AG04450 (cell line): Measurements from ENCODE around the gene KRT76. TPM values are rescaled to one million over a fixed set of nuclear protein-coding genes. Genes with fewer than 3 reads are reported as not detected.
"Not testable (repeated sequence)": the region's sequence is repeated elsewhere in the genome, so short reads cannot be mapped to it uniquely, and the experiment has no call there.

Experiments
- CTCF ChIA-PET: fragments of 300-600, 350-600 bp; formaldehyde crosslinking; extraction: SDS; loops from one replicate; lab custom pipeline; 2022; ENCODE audit warnings: antibody characterized with exemption, inconsistent platforms; lab: Charles Lee
- POLR2A ChIA-PET: fragments of 350-600 bp; formaldehyde crosslinking; extraction: SDS; loops from one replicate; lab custom pipeline; 2021; ENCODE audit warnings: antibody characterized with exemption, inconsistent platforms; lab: Yijun Ruan, JAX
- DNase-seq: peaks from one replicate; pipeline ENCODE4 v3.0.0-alpha.2; 2011; ENCODE audit warnings: low read depth, low spot score
- H3K27ac ChIP-seq: one replicate; pipeline ENCODE4 v1.5.1; 2012; ENCODE audit warnings: low read depth, low read length, control low read depth
- H3K27me3 ChIP-seq: one replicate; pipeline ENCODE4 v1.6.0; 2012; ENCODE audit warnings: low read length; ENCODE audit not compliant: control insufficient read depth, insufficient read depth
- H3K4me3 ChIP-seq: 2 replicates; pipeline ENCODE4 v1.5.1; 2011; ENCODE audit warnings: mild to moderate bottlenecking, low read depth, low read length, control low read depth
- H3K9me3 ChIP-seq: 2 replicates; pipeline ENCODE4 v1.5.1; 2012; ENCODE audit warnings: low read length; ENCODE audit not compliant: control insufficient read depth, insufficient read depth
- CTCF ChIP-seq: IDR thresholded peaks from 2 replicates; pipeline ENCODE4 v1.5.1; 2011; ENCODE audit warnings: low read depth, low read length, control low read depth, inconsistent platforms
- polyA plus RNA-seq: library from polyadenylated mRNA; depleted of rRNA; stranded (reverse); fragments of >200 nt; gene quantifications from 2 replicates; pipeline ENCODE4 v1.2.3, GENCODE V29; 2011

Gene KRT76
- polyA plus RNA-seq, 1 experiment: not detected

GRCh38 chr12:52752516-52752915, 24.6 kb downstream of the KRT76 start:
- CTCF ChIA-PET: no interaction called here

GRCh38 chr12:52751795-52752194, 25.4 kb downstream of the KRT76 start:
- ChIA-PET CTCF (no interaction called here), POLR2A (no interaction called here)
- Histone ChIP-seq H3K4me3 (no peak overlapping the region), H3K27ac (no peak overlapping the region), H3K9me3 (no peaks in the 10 kb centered on the region), H3K27me3 (peaks cover 5% of the 10 kb centered on the region)
- no peak for DNase-seq
- TF ChIP-seq CTCF: no peak

More at GRCh38 chr12:52752516-52752915, 24.6 kb downstream of the KRT76 start:
- H3K27ac ChIP-seq: no peak overlapping the region
- POLR2A ChIA-PET: no interaction called here
- no peaks in the 10 kb centered on the region for H3K9me3 ChIP-seq
- no peak for TF ChIP-seq CTCF
- no peak for DNase-seq
- H3K4me3 ChIP-seq: no peak overlapping the region
- peaks cover 5% of the 10 kb centered on the region for H3K27me3 ChIP-seq

GRCh38 chr12:52750532-52750931, 26.6 kb downstream of the KRT76 start:
- H3K27ac ChIP-seq, H3K27me3 ChIP-seq, CTCF ChIA-PET, POLR2A ChIA-PET, H3K4me3 ChIP-seq, DNase-seq, H3K9me3 ChIP-seq: not testable (repeated sequence)

GRCh38 chr12:52749827-52750226, 27.3 kb downstream of the KRT76 start:
- Histone ChIP-seq H3K27ac (no peak overlapping the region), H3K9me3 (no peaks in the 10 kb centered on the region), H3K4me3 (no peak overlapping the region), H3K27me3 (peaks cover 5% of the 10 kb centered on the region)
- DNase-seq: no peak
- POLR2A ChIA-PET: no interaction called here
- CTCF ChIA-PET: no interaction called here
- no peak for TF ChIP-seq CTCF

DNA sequence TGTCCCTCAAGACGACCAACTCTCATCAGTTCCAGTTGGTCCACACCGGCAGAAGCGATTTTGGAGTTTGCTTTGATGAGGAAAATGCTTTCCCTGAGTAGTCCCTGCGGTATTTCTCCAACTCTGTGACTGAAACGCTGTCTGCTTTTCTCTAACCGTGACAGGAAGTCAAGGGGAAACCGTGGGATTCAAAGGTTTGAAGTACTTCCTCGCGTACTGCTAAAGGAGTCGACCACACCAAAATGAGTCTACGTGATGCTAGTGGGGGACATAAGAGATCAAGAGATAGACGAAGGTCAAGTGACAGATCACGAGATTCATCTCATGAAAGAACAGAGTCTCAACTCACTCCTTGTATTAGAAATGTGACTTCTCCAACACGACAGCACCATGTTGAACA, 28.6 kb downstream of the KRT76 start:
- DNase-seq: no peak
- no peak overlapping the region for H3K4me3 ChIP-seq
- no peak overlapping the region for H3K27ac ChIP-seq
- ChIA-PET POLR2A (no interaction called here), CTCF (no interaction called here)
- peaks cover 3% of the 10 kb centered on the region for H3K27me3 ChIP-seq
- no peak for TF ChIP-seq CTCF
- H3K9me3 ChIP-seq: no peaks in the 10 kb centered on the region

GRCh38 chr12:52745554-52745953, 31.6 kb downstream of the KRT76 start:
- no peak for DNase-seq
- H3K27ac ChIP-seq: no peak overlapping the region
- TF ChIP-seq CTCF: no peak
- peaks cover 3% of the 10 kb centered on the region for H3K27me3 ChIP-seq
- POLR2A ChIA-PET: no interaction called here
- H3K4me3 ChIP-seq: no peak overlapping the region
- CTCF ChIA-PET: interaction anchor here (0.8 kb wide), 1 partner anchor 125 kb away, joined by 3 read pairs; no protein-coding TSS in a partner anchor
- H3K9me3 ChIP-seq: no peaks in the 10 kb centered on the region
